HUES6 (cell line): Measurements from ENCODE around the gene CST4.
"Not testable (repeated sequence)": the region's sequence is repeated elsewhere in the genome, so short reads cannot be mapped to it uniquely, and the experiment has no call there.

ENCODE experiments used
- H3K27ac ChIP-seq: 2 replicates; pipeline ENCODE4 v1.7.0; 2013; ENCODE audit warnings: low read depth, mild to moderate bottlenecking, low read length, inconsistent platforms
- H3K27me3 ChIP-seq: 2 replicates; pipeline ENCODE4 v1.6.1; 2013; ENCODE audit warnings: low read length; ENCODE audit not compliant: control insufficient read depth, insufficient read depth
- H3K36me3 ChIP-seq: 2 replicates; pipeline ENCODE4 v1.6.1; 2013; ENCODE audit warnings: low read length; ENCODE audit not compliant: control insufficient read depth, insufficient read depth
- H3K4me1 ChIP-seq: 2 replicates; pipeline ENCODE4 v1.6.1; 2013; ENCODE audit warnings: low read length; ENCODE audit not compliant: control insufficient read depth, insufficient read depth
- H3K4me3 ChIP-seq: 2 replicates; pipeline ENCODE4 v1.5.1; 2013; ENCODE audit warnings: low read depth, low read length
- H3K9ac ChIP-seq: one replicate; pipeline ENCODE4 v1.6.1; 2013; ENCODE audit warnings: mild to moderate bottlenecking, low read length
- H3K9me3 ChIP-seq: 2 replicates; pipeline ENCODE4 v1.6.1; 2013; ENCODE audit warnings: low read depth, low read length; ENCODE audit not compliant: control insufficient read depth, insufficient read depth

Gene CST4

GRCh38 chr20:23641936-23642751 lies 46.7 kb downstream of the CST4 start:
- H3K9ac ChIP-seq = no peak overlapping the region
- H3K36me3 ChIP-seq = no peaks in the 10 kb centered on the region
- no peak overlapping the region for H3K27ac ChIP-seq

GRCh38 chr20:23640671-23641667 lies 47.9 kb downstream of the CST4 start:
- no peaks in the 10 kb centered on the region for H3K9me3 ChIP-seq
- H3K27ac ChIP-seq = no peak overlapping the region
- peaks cover 26% of the 10 kb centered on the region for H3K4me1 ChIP-seq
- no peaks in the 10 kb centered on the region for H3K36me3 ChIP-seq
- H3K9ac ChIP-seq = no peak overlapping the region
- H3K27me3 ChIP-seq = peaks cover 9% of the 10 kb centered on the region
- no peak overlapping the region for H3K4me3 ChIP-seq

More at GRCh38 chr20:23641936-23642751, 46.7 kb downstream of the CST4 start:
- Histone ChIP-seq H3K4me3 (no peak overlapping the region), H3K4me1 (peaks cover 15% of the 10 kb centered on the region), H3K9me3 (no peaks in the 10 kb centered on the region), H3K27me3 (no peaks in the 10 kb centered on the region)

- H3K27ac ChIP-seq = no peak overlapping the region
- no peaks in the 10 kb centered on the region for H3K9me3 ChIP-seq
- H3K4me1 ChIP-seq = peaks cover 27% of the 10 kb centered on the region
- H3K9ac ChIP-seq = no peak overlapping the region
- H3K4me3 ChIP-seq = no peak overlapping the region
- H3K27me3 ChIP-seq = peaks cover 9% of the 10 kb centered on the region
- peaks cover under 1% of the 10 kb centered on the region; the same call in 1 of the 2 replicates for H3K36me3 ChIP-seq
These were observed 48.7 kb downstream of the CST4 start for GRCh38 chr20:23640018-23640601.

- H3K36me3 ChIP-seq = peaks cover 6% of the 10 kb centered on the region
- peaks cover 9% of the 10 kb centered on the region for H3K27me3 ChIP-seq
- H3K9me3 ChIP-seq = no peaks in the 10 kb centered on the region
- no peak overlapping the region for H3K27ac ChIP-seq
- H3K4me3 ChIP-seq = no peak overlapping the region
- H3K4me1 ChIP-seq = peaks cover 27% of the 10 kb centered on the region
- H3K9ac ChIP-seq = no peak overlapping the region
These were observed 49.3 kb downstream of the CST4 start for GRCh38 chr20:23639490-23639958.

GRCh38 chr20:23638309-23638708 lies 50.5 kb downstream of the CST4 start:
- H3K9ac ChIP-seq = no peak overlapping the region
- H3K4me3 ChIP-seq = peak overlapping the region; percentile 29; the same call in 1 of the 2 replicates
- H3K27ac ChIP-seq = no peak overlapping the region
- no peaks in the 10 kb centered on the region for H3K9me3 ChIP-seq
- peaks cover 7% of the 10 kb centered on the region for H3K36me3 ChIP-seq
- H3K27me3 ChIP-seq = peaks cover 9% of the 10 kb centered on the region
- H3K4me1 ChIP-seq = peaks cover 27% of the 10 kb centered on the region

- Histone ChIP-seq H3K9me3 (no peaks in the 10 kb centered on the region), H3K36me3 (peaks cover 11% of the 10 kb centered on the region), H3K4me3 (peak within 1 kb of the TSS; percentile 90), H3K27ac (no peak within 1 kb of the TSS; the same call in 1 of the 2 replicates), H3K9ac (peak within 1 kb of the TSS; percentile 86), H3K4me1 (peaks cover 27% of the 10 kb centered on the region), H3K27me3 (peaks cover 9% of the 10 kb centered on the region)
These were observed 51.3 kb downstream of the CST4 start, which contains the start of gene CST3 for GRCh38 chr20:23637282-23638221. Gene CST3, minus strand, starts transcription at chr20:23637955. Its CDS starts 93 bp downstream, at chr20:23637862.

- Histone ChIP-seq H3K4me1 (peaks cover 23% of the 10 kb centered on the region), H3K9ac (peak overlapping the region; percentile 86), H3K36me3 (peaks cover 11% of the 10 kb centered on the region), H3K27me3 (peaks cover 9% of the 10 kb centered on the region), H3K9me3 (no peaks in the 10 kb centered on the region), H3K27ac (no peak overlapping the region; the same call in 1 of the 2 replicates), H3K4me3 (peak overlapping the region; percentile 90)
These were observed 51.9 kb downstream of the CST4 start for GRCh38 chr20:23636908-23637281.

GRCh38 chr20:23636182-23636907 lies 52.5 kb downstream of the CST4 start:
- Histone ChIP-seq H3K9me3 (no peaks in the 10 kb centered on the region), H3K27ac (no peak overlapping the region), H3K9ac (no peak overlapping the region), H3K36me3 (peaks cover 11% of the 10 kb centered on the region), H3K27me3 (peaks cover 9% of the 10 kb centered on the region), H3K4me3 (peak overlapping the region; percentile 90), H3K4me1 (peaks cover 23% of the 10 kb centered on the region)

GRCh38 chr20:23635768-23636090 lies 53.1 kb downstream of the CST4 start:
- H3K4me3 ChIP-seq, H3K9ac ChIP-seq, H3K27me3 ChIP-seq, H3K9me3 ChIP-seq, H3K27ac ChIP-seq: not testable (repeated sequence)
- Histone ChIP-seq H3K36me3 (peaks cover 11% of the 10 kb centered on the region), H3K4me1 (peaks cover 20% of the 10 kb centered on the region)
